Nephron (organoid): ENCODE measurements around the gene SEZ6L.

ENCODE experiments used
- H3K27ac Mint-ChIP-seq, 3 experiments: 2 replicates each; pipeline ENCODE4 v1.8.0; 2020; ENCODE audit warnings: mixed read lengths in 3 of 3, mild to moderate bottlenecking in 2 of 3, moderate library complexity in 1 of 3
- H3K27me3 Mint-ChIP-seq: 2 replicates; pipeline ENCODE4 v1.8.0; 2021; ENCODE audit warnings: low read depth, mild to moderate bottlenecking, moderate library complexity, mixed read lengths
- H3K36me3 Mint-ChIP-seq: 2 replicates; pipeline ENCODE4 v1.8.0; 2020; ENCODE audit warnings: low read depth, mixed read lengths
- H3K4me1 Mint-ChIP-seq: 2 replicates; pipeline ENCODE4 v1.8.0; 2020; ENCODE audit warnings: mixed read lengths
- H3K4me3 Mint-ChIP-seq, 3 experiments: 2 replicates each; pipeline ENCODE4 v1.8.0; 2020; ENCODE audit warnings: mild to moderate bottlenecking in 3 of 3, mixed read lengths in 3 of 3, moderate library complexity in 2 of 3
- H3K9me3 Mint-ChIP-seq: 2 replicates; pipeline ENCODE4 v1.8.0; 2020; ENCODE audit warnings: mixed read lengths
- TF ChIP-seq, protein P1 (sequence below), 3 experiments: fragments of 200-600 bp; sonication (generic); IDR thresholded peaks; one replicate each; pipeline ENCODE4 v1.5.0; 2021; ENCODE audit warnings: antibody characterized with exemption in 3 of 3; ENCODE audit not compliant: unreplicated experiment in 3 of 3

The SEZ6L gene

DNA sequence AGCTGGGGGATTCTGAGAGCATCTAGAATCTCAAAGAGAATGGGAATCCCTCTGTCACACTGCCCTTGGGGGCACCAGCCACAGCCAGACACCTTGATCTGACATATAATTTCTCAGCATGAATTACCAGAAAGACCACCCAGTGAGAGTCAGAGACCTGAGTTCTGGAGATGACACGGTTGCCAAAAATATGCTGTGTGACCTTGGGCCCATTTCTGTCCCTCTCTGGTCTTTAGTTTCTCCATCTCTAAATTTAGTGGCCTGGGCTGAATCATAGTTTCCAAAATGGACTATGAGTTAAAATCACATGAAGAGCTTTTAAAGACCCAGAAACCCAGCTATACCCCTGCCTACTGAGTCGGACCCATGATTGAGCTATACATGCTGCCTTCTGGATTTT is 15.9 kb downstream of the SEZ6L start:
- H3K36me3 Mint-ChIP-seq = no peaks in the 10 kb centered on the region

DNA sequence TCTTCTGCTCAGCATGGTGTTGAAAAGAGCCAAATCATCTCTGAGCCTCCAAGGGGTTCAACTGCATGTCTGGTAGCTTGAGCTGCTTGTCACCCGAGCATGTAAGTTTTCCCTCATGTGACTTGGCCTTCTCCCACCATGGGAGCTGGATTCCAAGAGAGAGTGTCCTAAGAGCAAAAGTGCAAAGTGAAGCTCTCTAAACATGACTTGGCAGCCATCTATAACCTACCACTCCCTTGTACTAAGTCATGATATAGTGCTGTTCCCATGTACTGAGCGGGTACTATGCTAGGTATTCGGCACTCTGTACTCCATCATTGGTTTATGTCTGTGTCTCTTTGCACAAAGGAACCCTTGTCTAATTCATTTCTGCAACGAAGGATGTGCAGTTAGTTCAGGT is 19.1 kb downstream of the SEZ6L start:
- Mint-ChIP-seq H3K4me3 (no peak overlapping the region), H3K4me1 (no peaks in the 10 kb centered on the region), H3K27me3 (peaks cover 19% of the 10 kb centered on the region), H3K27ac (no peak overlapping the region), H3K36me3 (no peaks in the 10 kb centered on the region), H3K9me3 (no peaks in the 10 kb centered on the region)
- TF ChIP-seq, protein P1, sequence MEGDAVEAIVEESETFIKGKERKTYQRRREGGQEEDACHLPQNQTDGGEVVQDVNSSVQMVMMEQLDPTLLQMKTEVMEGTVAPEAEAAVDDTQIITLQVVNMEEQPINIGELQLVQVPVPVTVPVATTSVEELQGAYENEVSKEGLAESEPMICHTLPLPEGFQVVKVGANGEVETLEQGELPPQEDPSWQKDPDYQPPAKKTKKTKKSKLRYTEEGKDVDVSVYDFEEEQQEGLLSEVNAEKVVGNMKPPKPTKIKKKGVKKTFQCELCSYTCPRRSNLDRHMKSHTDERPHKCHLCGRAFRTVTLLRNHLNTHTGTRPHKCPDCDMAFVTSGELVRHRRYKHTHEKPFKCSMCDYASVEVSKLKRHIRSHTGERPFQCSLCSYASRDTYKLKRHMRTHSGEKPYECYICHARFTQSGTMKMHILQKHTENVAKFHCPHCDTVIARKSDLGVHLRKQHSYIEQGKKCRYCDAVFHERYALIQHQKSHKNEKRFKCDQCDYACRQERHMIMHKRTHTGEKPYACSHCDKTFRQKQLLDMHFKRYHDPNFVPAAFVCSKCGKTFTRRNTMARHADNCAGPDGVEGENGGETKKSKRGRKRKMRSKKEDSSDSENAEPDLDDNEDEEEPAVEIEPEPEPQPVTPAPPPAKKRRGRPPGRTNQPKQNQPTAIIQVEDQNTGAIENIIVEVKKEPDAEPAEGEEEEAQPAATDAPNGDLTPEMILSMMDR (IDR thresholded peaks at IDR 0.05; ENCODE audit: unreplicated experiment in 3 of 3) = no peak

More for the DNA sequence above, 15.9 kb downstream of the SEZ6L start:
- Mint-ChIP-seq H3K4me3 (no peak overlapping the region), H3K4me1 (no peaks in the 10 kb centered on the region), H3K9me3 (no peaks in the 10 kb centered on the region), H3K27ac (no peak overlapping the region), H3K27me3 (peaks cover 19% of the 10 kb centered on the region)
- TF ChIP-seq, protein P1 (IDR thresholded peaks at IDR 0.05; ENCODE audit: unreplicated experiment in 3 of 3) = no peak

DNA sequence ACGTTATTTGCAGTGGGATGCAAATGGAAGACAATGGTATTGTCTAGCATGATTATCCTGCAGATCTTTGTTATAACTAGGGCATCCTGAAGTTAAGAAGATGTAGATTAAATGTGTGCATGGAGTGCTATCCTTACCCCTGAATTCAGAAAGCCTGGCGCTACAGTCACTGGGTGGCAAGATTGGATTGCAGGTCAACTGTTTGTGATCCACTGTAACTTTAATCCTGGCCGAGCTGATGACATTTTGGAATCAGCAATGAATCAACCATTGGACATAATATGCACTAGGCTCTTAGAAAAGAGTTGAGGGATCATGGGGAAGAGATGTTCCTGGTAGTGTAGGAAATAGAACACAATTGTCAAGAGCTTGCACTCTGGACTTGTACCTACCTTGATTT is 25.1 kb downstream of the SEZ6L start:
- no peaks in the 10 kb centered on the region for H3K9me3 Mint-ChIP-seq
- no peak overlapping the region for H3K27ac Mint-ChIP-seq
- no peaks in the 10 kb centered on the region for H3K36me3 Mint-ChIP-seq
- H3K4me1 Mint-ChIP-seq = no peaks in the 10 kb centered on the region
- H3K27me3 Mint-ChIP-seq = peaks cover 15% of the 10 kb centered on the region
- TF ChIP-seq, protein P1 (IDR thresholded peaks at IDR 0.05; ENCODE audit: unreplicated experiment in 3 of 3) = no peak
- H3K4me3 Mint-ChIP-seq = no peak overlapping the region

DNA sequence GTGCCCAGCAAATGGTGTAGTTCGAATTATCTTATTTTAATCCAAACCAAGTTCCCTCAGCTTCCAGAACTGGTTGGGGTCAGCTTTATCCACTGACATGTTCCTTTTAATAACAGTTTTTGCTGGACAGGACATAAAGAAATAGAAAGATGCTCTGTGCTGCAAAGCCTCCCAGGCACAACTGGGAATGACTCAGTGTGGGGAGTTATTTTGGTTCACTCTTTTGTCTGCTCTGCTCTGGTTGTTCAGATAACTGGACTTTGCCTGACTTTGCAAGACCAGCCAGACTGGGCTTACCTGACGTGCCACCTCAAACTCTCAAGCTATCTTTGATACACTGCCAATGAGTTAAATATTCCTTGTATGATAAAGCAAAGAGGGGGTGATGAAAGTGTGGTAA is 25.6 kb downstream of the SEZ6L start:
- Mint-ChIP-seq H3K27me3 (peaks cover 15% of the 10 kb centered on the region), H3K4me1 (no peaks in the 10 kb centered on the region), H3K27ac (no peak overlapping the region), H3K36me3 (no peaks in the 10 kb centered on the region), H3K9me3 (no peaks in the 10 kb centered on the region), H3K4me3 (no peak overlapping the region)
- TF ChIP-seq, protein P1 (IDR thresholded peaks at IDR 0.05; ENCODE audit: unreplicated experiment in 3 of 3) = no peak

DNA sequence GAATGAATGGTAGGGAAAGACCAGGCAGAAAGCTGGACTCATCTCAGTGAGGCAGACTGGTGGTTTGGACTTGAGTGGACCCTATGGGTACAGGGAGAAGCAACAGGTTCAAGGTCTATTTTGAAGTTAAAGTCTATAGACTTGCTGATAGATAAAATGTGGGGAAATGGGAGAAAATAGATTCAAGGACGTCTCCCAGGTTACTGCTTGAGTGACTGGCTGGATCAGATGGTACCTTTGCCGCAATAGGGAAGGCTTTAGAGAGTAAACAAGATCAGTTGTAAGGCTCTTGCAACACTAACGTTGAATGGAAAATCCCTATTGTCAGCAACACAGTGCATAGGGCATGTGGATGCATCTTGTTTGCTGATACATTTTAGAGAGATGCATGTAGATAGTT is 27.4 kb downstream of the SEZ6L start:
- peaks cover 15% of the 10 kb centered on the region for H3K27me3 Mint-ChIP-seq
- TF ChIP-seq, protein P1 (IDR thresholded peaks at IDR 0.05; ENCODE audit: unreplicated experiment in 3 of 3) = no peak

DNA sequence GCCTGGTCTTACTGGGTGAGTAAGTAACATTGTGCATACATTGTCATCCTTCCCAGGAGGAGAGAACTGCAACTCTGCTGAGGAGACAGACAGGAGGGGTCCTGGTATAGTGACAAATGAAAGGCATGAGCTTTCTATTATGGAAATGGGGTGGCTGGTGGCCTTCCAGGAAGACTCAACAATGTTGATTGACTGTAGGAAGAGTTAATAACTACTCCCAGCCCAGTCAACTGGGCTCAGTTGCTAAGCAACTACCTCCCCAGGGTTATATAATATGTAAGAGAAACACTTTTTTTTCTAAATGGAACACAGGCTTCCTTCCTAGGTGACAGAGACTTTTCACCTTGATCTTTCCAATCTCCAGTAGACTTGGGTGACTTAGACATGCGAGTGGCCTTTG is 28.2 kb downstream of the SEZ6L start:
- H3K9me3 Mint-ChIP-seq = no peaks in the 10 kb centered on the region
- H3K27me3 Mint-ChIP-seq = peaks cover 19% of the 10 kb centered on the region
- H3K4me3 Mint-ChIP-seq = no peak overlapping the region
- no peaks in the 10 kb centered on the region for H3K36me3 Mint-ChIP-seq
- no peaks in the 10 kb centered on the region for H3K4me1 Mint-ChIP-seq
- no peak overlapping the region for H3K27ac Mint-ChIP-seq
- TF ChIP-seq, protein P1 (IDR thresholded peaks at IDR 0.05; ENCODE audit: unreplicated experiment in 3 of 3) = no peak

More for the DNA sequence above, 27.4 kb downstream of the SEZ6L start:
- Mint-ChIP-seq H3K4me1 (no peaks in the 10 kb centered on the region), H3K36me3 (no peaks in the 10 kb centered on the region), H3K27ac (no peak overlapping the region), H3K4me3 (no peak overlapping the region), H3K9me3 (no peaks in the 10 kb centered on the region)
